Cardiac fibroblast (primary cell): ENCODE data around the gene ZNF536.

Experiments
- DNase-seq, 2 donors: peaks; one replicate each; pipeline versions ENCODE4 v3.0.0 to v3.0.0-alpha.2; 2010; ENCODE audit warnings: low read depth in 2 of 2
- H3K4me3 ChIP-seq, 2 donors: replicated peaks in 1 of 2; 1 replicate in 1 of 2; 2 replicates in 1 of 2; pipeline ENCODE4 v1.5.1; 2011; ENCODE audit warnings: low read depth in 2 of 2, low read length in 2 of 2, mild to moderate bottlenecking in 2 of 2, moderate library complexity in 1 of 2
- CTCF ChIP-seq: IDR thresholded peaks from one replicate; pipeline ENCODE4 v1.5.1; 2011; ENCODE audit warnings: low read depth, mild to moderate bottlenecking, low read length, inconsistent platforms

ZNF536 gene

GRCh38 chr19:30376272-30376671 is 4.1 kb downstream of the ZNF536 start:
- no peak overlapping the region for H3K4me3 ChIP-seq
- no peak for TF ChIP-seq CTCF

GRCh38 chr19:30376826-30377425 is 4.7 kb downstream of the ZNF536 start:
- TF ChIP-seq CTCF: no peak
- DNase-seq: no peak

More at GRCh38 chr19:30376272-30376671, 4.1 kb downstream of the ZNF536 start:
- DNase-seq: no peak

GRCh38 chr19:30378701-30379100 is 6.5 kb downstream of the ZNF536 start:
- DNase-seq: no peak
- TF ChIP-seq CTCF: no peak
- no peak overlapping the region for H3K4me3 ChIP-seq

More at GRCh38 chr19:30376826-30377425, 4.7 kb downstream of the ZNF536 start:
- H3K4me3 ChIP-seq: no peak overlapping the region

GRCh38 chr19:30379841-30380610 is 7.8 kb downstream of the ZNF536 start:
- H3K4me3 ChIP-seq: no peak overlapping the region
- DNase-seq: no peak
- TF ChIP-seq CTCF: no peak

- no peak for TF ChIP-seq CTCF
- no peak for DNase-seq
- H3K4me3 ChIP-seq: no peak overlapping the region
These were observed 9.2 kb downstream of the ZNF536 start for GRCh38 chr19:30381366-30381765.

- no peak for DNase-seq
- no peak overlapping the region for H3K4me3 ChIP-seq
- no peak for TF ChIP-seq CTCF
These were observed 13.0 kb downstream of the ZNF536 start for GRCh38 chr19:30385174-30385573.
